K562 (cell line): ENCODE data around the gene ZNF644. TPM values are rescaled to one million over a fixed set of nuclear protein-coding genes. Genes with fewer than 3 reads are reported as not detected.

Experiments used
- AFF1 ChIP-seq, 2 experiments: fragments of 450-650 bp; IDR thresholded peaks; 2 replicates each; pipeline ENCODE4 v1.6.1; 2018; ENCODE audit warnings: mild to moderate bottlenecking in 2 of 2, low read depth in 1 of 2; ENCODE audit not compliant: partially characterized antibody in 2 of 2
- ARID1B ChIP-seq: fragments of 450-650 bp; IDR thresholded peaks from 2 replicates; pipeline ENCODE4 v1.6.1; 2016; ENCODE audit warnings: antibody characterized with exemption, mild to moderate bottlenecking, inconsistent platforms
- CHD2 ChIP-seq: IDR thresholded peaks from 2 replicates; pipeline ENCODE4 v1.6.1; 2011; ENCODE audit warnings: low read depth, low read length
- KLF1 ChIP-seq: fragments of 450-650 bp; IDR thresholded peaks from 2 replicates; pipeline ENCODE4 v1.6.1; 2016; ENCODE audit warnings: missing genetic modification characterization, missing compliant biosample characterization
- KLF10 ChIP-seq: fragments of 250-450 bp; sonication (Bioruptor Pico); IDR thresholded peaks from 2 replicates; pipeline ENCODE4 v1.6.1; 2021; ENCODE audit warnings: matching md5 sums
- NR1H2 ChIP-seq: sonication (generic); formaldehyde crosslinking; IDR thresholded peaks from 2 replicates; pipeline ENCODE4 v1.4.0; 2020; ENCODE audit warnings: mild to moderate bottlenecking, missing genetic modification reagents
- OTX1 ChIP-seq: fragments of 450-650 bp; formaldehyde crosslinking; IDR thresholded peaks from 2 replicates; pipeline ENCODE4 v1.4.0; 2022; ENCODE audit warnings: mild to moderate bottlenecking
- RBM25 ChIP-seq: fragments of 200-400 bp; formaldehyde crosslinking; IDR thresholded peaks from 2 replicates; pipeline ENCODE4 v1.6.1; 2018; ENCODE audit warnings: low read length, low read depth, moderate library complexity; ENCODE audit not compliant: severe bottlenecking
- SIN3A ChIP-seq, 2 experiments: fragments of 150-350 bp in 1 of 2; IDR thresholded peaks; 2 replicates each; pipeline ENCODE4 v1.6.1; 2011 to 2016; ENCODE audit warnings: borderline replicate concordance in 2 of 2, low read depth in 2 of 2, low read length in 2 of 2, mild to moderate bottlenecking in 2 of 2, moderate library complexity in 2 of 2; ENCODE audit not compliant: control insufficient read depth in 1 of 2
- SNRNP70 ChIP-seq: fragments of 200-400 bp; formaldehyde crosslinking; optimal IDR thresholded peaks from 2 replicates; pipeline ENCODE3; 2017; ENCODE audit warnings: low read depth, low read length
- ZBTB2 ChIP-seq: fragments of 450-650 bp; IDR thresholded peaks from 2 replicates; pipeline ENCODE4 v1.6.1; 2016; ENCODE audit warnings: antibody characterized with exemption
- ZBTB33 ChIP-seq: sonication (generic); formaldehyde crosslinking; IDR thresholded peaks from 2 replicates; pipeline ENCODE4 v1.8.1; 2023; ENCODE audit warnings: mild to moderate bottlenecking, missing genetic modification reagents
- ZNF174 ChIP-seq: fragments of 250-450 bp; sonication (Bioruptor Pico); IDR thresholded peaks from 2 replicates; pipeline ENCODE4 v1.4.0; 2020; ENCODE audit warnings: mild to moderate bottlenecking
- ZNF830 ChIP-seq: fragments of 250-450 bp; sonication (Bioruptor Pico); IDR thresholded peaks from 2 replicates; pipeline ENCODE4 v1.5.0; 2021; ENCODE audit warnings: mild to moderate bottlenecking
- polyA plus RNA-seq, 8 experiments: library from polyadenylated mRNA; depleted of rRNA in 4 of 8; stranded (reverse) in 5 of 8; unstranded in 3 of 8; fragments of >200 nt; fragmentation: Nextera tagmentation in 2 of 8; fragmentation: Illumina TruSeq in 1 of 8; extraction: Ambion mirVana in 2 of 8; extraction: Trizol in 1 of 8; gene quantifications; 2 replicates each; pipeline versions ENCODE4 v1.2.1 to v1.2.3, GENCODE V29; 2011 to 2014; ENCODE audit warnings: inconsistent platforms in 1 of 8, missing spikeins in 1 of 8
- total RNA-seq, 7 experiments: library from RNA; depleted of rRNA in 6 of 7; stranded (reverse); fragments of >200 nt in 6 of 7; fragmentation: Illumina TruSeq in 2 of 7; extraction: Trizol in 2 of 7; gene quantifications; 2 replicates each; pipeline versions ENCODE4 v1.2.1 to v1.2.3, GENCODE V29; 2011 to 2021; ENCODE audit warnings: low replicate concordance in 1 of 7
- TF ChIP-seq, protein P1 (sequence below), 3 experiments: fragments of 200-800 bp in 1 of 3; sonication (Bioruptor generic) in 1 of 3; sonication (generic) in 1 of 3; formaldehyde crosslinking in 1 of 3; IDR thresholded peaks; 2 replicates each; pipeline versions ENCODE4 v1.6.1 to v1.8.0; 2016 to 2022; ENCODE audit warnings: mild to moderate bottlenecking in 2 of 3, missing compliant biosample characterization in 2 of 3, missing genetic modification characterization in 2 of 3, missing genetic modification reagents in 1 of 3
- TF ChIP-seq, protein P2 (sequence below): fragments of 250-450 bp; sonication (Bioruptor Pico); IDR thresholded peaks from 2 replicates; pipeline ENCODE4 v1.8.0; 2022; ENCODE audit warnings: moderate library complexity, mild to moderate bottlenecking, inconsistent platforms

ZNF644 gene
- total and polyA plus RNA-seq, 9 of the 15 experiments (the other 6 are each of a cell fraction or from before 2014, with no cell fraction given), result 25.3 to 71.4 (median 39.6) TPM

DNA sequence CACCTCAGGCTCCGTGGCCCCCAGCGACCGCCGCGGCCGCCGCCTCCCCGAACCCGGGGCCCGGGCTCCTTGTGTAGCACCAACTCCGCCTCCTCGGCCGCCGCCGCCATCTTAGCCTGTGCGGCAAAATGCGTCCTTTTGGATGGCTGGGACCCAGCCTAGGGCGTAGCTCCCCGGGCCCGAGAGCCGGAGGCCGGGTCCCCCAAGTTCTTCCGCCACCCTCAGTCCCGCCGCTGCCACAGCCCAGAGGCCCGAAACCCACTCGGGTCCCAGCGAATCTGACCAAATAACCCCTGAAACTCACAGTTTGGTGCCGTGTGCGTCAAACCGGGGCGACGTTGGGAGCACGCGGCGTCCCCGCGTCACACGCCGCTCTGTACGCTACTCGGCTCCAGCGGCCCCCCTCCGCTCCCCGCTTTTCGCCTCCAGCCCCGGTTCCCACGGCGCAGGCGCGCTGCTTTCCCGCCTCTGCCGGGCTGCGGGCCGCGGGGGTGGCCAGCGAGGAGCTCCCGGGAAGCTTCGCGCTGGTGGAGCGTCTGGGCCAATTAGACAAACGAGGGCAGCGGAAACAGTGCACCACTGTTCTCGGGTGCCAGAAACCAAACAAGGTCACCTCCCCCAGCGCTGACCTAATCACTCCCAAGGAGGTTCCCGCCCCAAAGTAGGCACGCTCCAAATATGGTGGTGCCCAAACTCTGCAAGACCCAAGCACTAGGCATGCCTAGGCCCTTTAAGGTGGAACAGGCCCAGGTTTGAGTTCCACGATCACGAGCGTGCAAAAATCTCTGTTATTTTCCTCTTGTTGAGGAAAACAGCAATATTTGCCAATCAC is at the start of gene ZNF644 (continued):
- TF ChIP-seq, protein P1, sequence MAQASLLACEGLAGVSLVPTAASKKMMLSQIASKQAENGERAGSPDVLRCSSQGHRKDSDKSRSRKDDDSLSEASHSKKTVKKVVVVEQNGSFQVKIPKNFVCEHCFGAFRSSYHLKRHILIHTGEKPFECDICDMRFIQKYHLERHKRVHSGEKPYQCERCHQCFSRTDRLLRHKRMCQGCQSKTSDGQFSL (CRISPR knock-in tag; IDR thresholded peaks at IDR 0.05), result peak; percentile 17; the same call in 1 of the 2 replicates
- TF ChIP-seq, protein P1 (tag; IDR thresholded peaks at IDR 0.05), result no peak
- no peak for TF ChIP-seq ARID1B
- no peak for TF ChIP-seq ZNF174
- TF ChIP-seq ZNF830 (CRISPR knock-in tag), result peak; percentile 35; the same call in 1 of the 2 replicates
- TF ChIP-seq SIN3A (IDR thresholded peaks at IDR 0.05; ENCODE audit: borderline replicate concordance in 2 of 2, control insufficient read depth in 1 of 2, low read depth in 2 of 2, low read length in 2 of 2), result 0 out of 4 replicates have a peak, but pooled peaks of 1 of the 2 experiments have one; percentile 16
- TF ChIP-seq ZBTB33, result peak; percentile 80; the same call in 1 of the 2 replicates
- peak; percentile 30; the same call in 1 of the 2 replicates for TF ChIP-seq KLF1 (tag)
- TF ChIP-seq SNRNP70, result no peak
- TF ChIP-seq OTX1 (CRISPR knock-in tag), result no peak
- TF ChIP-seq AFF1 (IDR thresholded peaks at IDR 0.05; ENCODE audit: low read depth in 1 of 2, partially characterized antibody in 2 of 2), result no peak
- peak; percentile 95 for TF ChIP-seq ZBTB2
- TF ChIP-seq, protein P2, sequence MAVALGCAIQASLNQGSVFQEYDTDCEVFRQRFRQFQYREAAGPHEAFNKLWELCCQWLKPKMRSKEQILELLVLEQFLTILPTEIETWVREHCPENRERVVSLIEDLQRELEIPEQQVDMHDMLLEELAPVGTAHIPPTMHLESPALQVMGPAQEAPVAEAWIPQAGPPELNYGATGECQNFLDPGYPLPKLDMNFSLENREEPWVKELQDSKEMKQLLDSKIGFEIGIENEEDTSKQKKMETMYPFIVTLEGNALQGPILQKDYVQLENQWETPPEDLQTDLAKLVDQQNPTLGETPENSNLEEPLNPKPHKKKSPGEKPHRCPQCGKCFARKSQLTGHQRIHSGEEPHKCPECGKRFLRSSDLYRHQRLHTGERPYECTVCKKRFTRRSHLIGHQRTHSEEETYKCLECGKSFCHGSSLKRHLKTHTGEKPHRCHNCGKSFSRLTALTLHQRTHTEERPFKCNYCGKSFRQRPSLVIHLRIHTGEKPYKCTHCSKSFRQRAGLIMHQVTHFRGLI, result no peak
- no peak for TF ChIP-seq KLF10
- TF ChIP-seq RBM25, result no peak
- no peak for TF ChIP-seq NR1H2 (CRISPR knock-in tag)
- TF ChIP-seq CHD2, result peak; percentile 36
